Mucosa of descending colon (tissue), 3 donors: ENCODE data around the gene ELL. TPM values are rescaled to one million over a fixed set of nuclear protein-coding genes. Genes with fewer than 3 reads are reported as not detected.
A peak's percentile ranks its signal among the peaks of the same experiment; 100 is the strongest.

Source experiments
- ATAC-seq: fragments of 200-7000 bp; cut with Tn5 transposase; one replicate; pipeline ENCODE4 v1.9.1; 2020; ENCODE audit warnings: mild to moderate bottlenecking, moderate library complexity
- DNase-seq, 3 donors: peaks; one replicate each; pipeline ENCODE4 v3.0.0-alpha.2; 2020
- H3K36me3 ChIP-seq: fragments of 200-600 bp; one replicate; pipeline ENCODE4 v1.8.0; 2021; ENCODE audit warnings: low read depth, mild to moderate bottlenecking
- H3K4me1 ChIP-seq: fragments of 200-600 bp; one replicate; pipeline ENCODE4 v1.8.0; 2021; ENCODE audit warnings: low read depth, mild to moderate bottlenecking
- H3K4me3 ChIP-seq: fragments of 200-600 bp; one replicate; pipeline ENCODE4 v1.8.0; 2021; ENCODE audit warnings: mild to moderate bottlenecking
- H3K9me3 ChIP-seq: fragments of 200-600 bp; one replicate; pipeline ENCODE4 v1.8.0; 2021; ENCODE audit warnings: mild to moderate bottlenecking
- CTCF ChIP-seq: fragments of 200-600 bp; IDR thresholded peaks from one replicate; pipeline ENCODE4 v1.8.0; 2022; ENCODE audit warnings: antibody characterized with exemption, mild to moderate bottlenecking
- intact Hi-C, 2 donors: fragments of 100-400 bp; cut with DNase I in 1 of 2; cut with micrococcal nuclease in 1 of 2; formaldehyde crosslinking; loops; one replicate each; pipeline versions ENCODE4 v1.11.0 to v1.11.1; 2022; cut with DNase I, micrococcal nuclease
- total RNA-seq, 3 donors: library from RNA; stranded (reverse); fragmentation: NEBNext Ultra II Directional in 2 of 3; extraction: Animal tissue kit (Norgen Biotek cat#: 25700) in 2 of 3; gene quantifications; one replicate each; pipeline versions ENCODE4 v1.2.1 to v1.2.4, GENCODE V29; 2021 to 2023
- donor health status: DM: no; HTN: no; CAD: no; lungs with moderate emphysema.
- donor health status: DM: no; HTN: no; CAD: no.
- donor health status: DM: no; HTN: yes; CAD: no.

Gene ELL
- total RNA-seq, 3 donors from 2014 or later, result 17.8 to 21.6 (median 18.9) TPM

DNA sequence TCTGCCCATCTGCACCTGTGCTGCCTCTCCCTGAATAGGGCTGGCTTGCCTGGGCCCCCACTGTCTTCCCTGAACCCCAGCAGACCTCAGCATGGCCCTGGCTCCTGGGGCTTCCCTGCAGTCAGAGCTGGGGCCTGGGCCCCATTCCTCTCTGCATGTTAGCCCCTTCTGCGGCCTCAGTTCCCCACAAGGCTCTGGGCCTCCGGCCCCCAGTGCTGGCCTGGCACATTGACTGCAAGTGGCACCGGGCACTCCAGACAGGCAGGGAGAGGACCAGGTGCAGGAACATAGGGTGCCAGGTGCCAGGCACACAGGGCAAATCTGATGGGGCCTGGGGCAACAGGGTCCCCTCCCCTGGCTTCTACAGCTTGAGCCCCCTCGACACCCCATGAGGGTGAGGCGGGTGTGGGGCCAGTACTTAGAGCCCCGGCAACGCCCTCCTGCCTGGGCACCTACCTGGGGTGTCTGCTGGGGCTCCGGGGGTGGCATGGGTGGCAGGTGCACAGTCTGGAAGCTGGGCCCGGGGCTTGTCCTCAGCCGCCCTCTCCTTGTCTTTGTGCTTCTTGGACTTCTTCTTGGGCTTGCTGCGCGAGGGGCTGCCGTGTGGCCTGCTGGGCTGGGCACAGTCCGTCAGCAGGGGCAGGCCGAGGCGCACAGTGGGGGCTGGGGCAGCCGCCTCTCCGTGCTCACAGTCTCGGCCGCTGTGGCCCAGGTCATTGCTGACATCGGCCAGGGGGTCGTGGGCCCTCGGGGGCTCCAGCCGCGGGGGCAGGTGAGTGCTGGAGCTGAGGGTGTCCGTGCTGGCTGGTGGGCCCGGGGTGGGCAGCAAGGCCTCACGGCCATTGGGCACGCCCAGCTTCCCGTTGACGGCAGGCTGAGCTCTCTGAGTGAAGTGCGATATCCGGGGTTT, 71.6 kb downstream of the ELL start:
- intact Hi-C loops, result loop anchor here in 1 of 2 donors (10.0 kb wide), 1 partner anchor 405 kb away; no protein-coding TSS in a partner anchor
- DNase-seq (peak in 1 of 3 donors; percentile 52), ATAC-seq (no peak)
- TF ChIP-seq CTCF, result no peak
- H3K4me1 ChIP-seq, result peaks cover 3% of the 10 kb centered on the region
- no peaks in the 10 kb centered on the region for H3K36me3 ChIP-seq
- no peaks in the 10 kb centered on the region for H3K9me3 ChIP-seq
- H3K4me3 ChIP-seq, result no peak overlapping the region

DNA sequence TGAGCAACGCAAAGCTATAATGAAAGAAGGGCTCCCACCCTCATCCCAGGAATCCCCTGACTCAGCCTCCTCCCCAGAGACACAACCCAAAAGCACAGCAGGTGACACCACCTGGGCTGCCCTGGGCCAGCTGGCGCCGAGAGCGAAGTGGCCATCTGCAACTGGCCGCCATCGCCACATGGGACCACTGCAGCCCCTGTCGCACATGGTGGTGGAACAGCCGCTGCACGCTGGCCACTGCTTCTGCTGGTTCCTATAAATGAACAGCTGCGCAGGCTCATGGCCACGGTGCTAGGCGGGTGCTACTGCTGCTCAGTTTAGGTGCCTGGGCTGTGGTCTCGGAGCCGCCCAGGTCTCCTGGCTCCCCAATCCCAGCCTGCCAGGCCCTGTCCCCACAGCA, 72.3 kb downstream of the ELL start:
- ATAC-seq (no peak), DNase-seq (no peak)
- Histone ChIP-seq H3K4me3 (no peak overlapping the region), H3K36me3 (no peaks in the 10 kb centered on the region), H3K4me1 (peaks cover 3% of the 10 kb centered on the region), H3K9me3 (no peaks in the 10 kb centered on the region)
- intact Hi-C loops, result loop anchor here in 1 of 2 donors (10.0 kb wide), 2 partner anchors 125 to 405 kb away; partner anchors contain the start of gene UBA52
- no peak for TF ChIP-seq CTCF

DNA sequence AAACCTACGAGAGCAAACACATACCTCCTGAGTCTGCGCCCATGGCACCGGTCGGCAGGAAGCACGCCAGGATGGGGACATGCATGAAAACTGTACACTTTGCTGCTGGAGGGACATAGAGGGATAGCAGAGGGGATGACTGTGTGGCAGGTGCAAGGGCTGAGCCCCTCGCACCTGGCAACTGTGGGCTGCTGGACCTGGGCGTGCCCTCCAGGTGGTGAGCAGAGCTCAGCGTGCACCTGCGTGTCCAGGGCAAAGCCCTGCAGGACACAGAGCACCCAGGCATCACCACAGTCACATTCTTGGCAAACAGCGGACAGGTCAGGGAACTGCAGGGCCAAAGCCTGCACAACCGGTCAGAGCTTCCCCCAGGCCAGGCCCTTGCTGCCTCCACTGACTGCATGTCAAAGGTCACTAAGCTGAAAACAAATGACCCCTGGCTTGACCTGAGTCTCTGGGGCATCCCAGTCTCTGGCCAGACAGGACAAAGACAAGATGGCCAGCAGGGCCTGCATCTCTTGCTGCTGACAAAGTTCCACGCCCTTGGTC, 75.0 kb downstream of the ELL start:
- TF ChIP-seq CTCF, result no peak
- DNase-seq (no peak), ATAC-seq (no peak)
- Histone ChIP-seq H3K36me3 (no peaks in the 10 kb centered on the region), H3K4me1 (peaks cover 3% of the 10 kb centered on the region), H3K9me3 (no peaks in the 10 kb centered on the region), H3K4me3 (no peak overlapping the region)
- intact Hi-C loops, result loop anchor here in 1 of 2 donors (10.0 kb wide), 2 partner anchors 128 to 408 kb away; partner anchors contain the start of gene UBA52

- Histone ChIP-seq H3K4me1 (peaks cover 2% of the 10 kb centered on the region), H3K36me3 (no peaks in the 10 kb centered on the region), H3K9me3 (no peaks in the 10 kb centered on the region), H3K4me3 (no peak overlapping the region)
- no peak for DNase-seq
- intact Hi-C loops, result loop anchor here in 1 of 2 donors (10.0 kb wide), 2 partner anchors 129 to 409 kb away; partner anchors contain the start of gene UBA52
- TF ChIP-seq CTCF, result no peak
- no peak for ATAC-seq
Measured at GRCh38 chr19:18446145-18446810, 75.6 kb downstream of the ELL start.

DNA sequence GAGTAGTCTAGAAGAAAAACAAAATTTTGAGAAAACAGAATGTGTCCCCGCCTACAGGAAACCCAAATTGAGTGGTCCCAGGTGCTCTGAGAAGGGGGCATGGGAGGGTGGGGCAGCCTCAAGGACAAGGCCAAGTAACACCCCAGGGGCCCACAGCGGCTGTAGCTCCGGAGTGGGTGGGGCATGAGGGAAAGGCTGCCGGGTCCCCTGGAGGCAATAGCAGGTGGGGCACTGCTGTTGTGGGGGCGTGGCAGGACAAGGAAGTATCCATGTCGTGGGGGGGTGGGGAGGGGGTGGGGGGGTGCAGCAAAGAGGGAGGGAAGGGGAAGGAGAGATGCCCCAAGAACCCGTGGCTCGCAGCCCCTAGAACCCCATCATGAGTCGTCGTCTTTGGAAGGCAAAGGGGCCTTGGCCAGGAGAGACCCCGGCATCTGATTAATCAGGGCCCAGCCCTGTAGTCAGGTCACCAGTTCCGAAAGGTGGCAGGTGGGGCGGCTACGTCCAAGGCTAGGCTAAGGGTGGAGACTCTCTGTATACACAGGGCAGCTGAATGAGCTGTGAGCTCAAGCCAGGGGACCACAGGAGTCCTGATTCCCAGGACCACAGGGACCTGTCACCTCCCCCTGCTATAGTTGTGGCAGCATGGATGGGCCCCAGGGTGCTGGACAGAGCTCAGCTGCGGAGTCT, 76.5 kb downstream of the ELL start:
- no peak for TF ChIP-seq CTCF
- intact Hi-C loops, result loop anchor here in 1 of 2 donors (10.0 kb wide), 2 partner anchors 129 to 409 kb away; partner anchors contain the start of gene UBA52
- Histone ChIP-seq H3K4me1 (no peaks in the 10 kb centered on the region), H3K36me3 (no peaks in the 10 kb centered on the region), H3K4me3 (no peak overlapping the region), H3K9me3 (no peaks in the 10 kb centered on the region)
- peak; percentile 54 for ATAC-seq
- no peak for DNase-seq
